Esophagus muscularis mucosa (tissue), 4 donors: Measurements from ENCODE around the gene SH3TC2.

Source experiments
- EP300 ChIP-seq: sonication (generic); formaldehyde crosslinking; IDR thresholded peaks from one replicate; pipeline ENCODE4 v1.6.1; 2017; ENCODE audit warnings: antibody characterized with exemption
- POLR2A ChIP-seq: fragments of 450-650 bp; IDR thresholded peaks from one replicate; pipeline ENCODE4 v1.6.1; 2017; ENCODE audit warnings: antibody characterized with exemption, moderate library complexity, mild to moderate bottlenecking, low read depth
- POLR2AphosphoS5 ChIP-seq, 2 donors: sonication (generic); formaldehyde crosslinking; IDR thresholded peaks; one replicate each; pipeline ENCODE4 v1.6.1; 2017; ENCODE audit warnings: antibody characterized with exemption in 2 of 2
- TF ChIP-seq, protein P1 (sequence below), 3 experiments: fragments of 200-600 bp in 2 of 3; fragments of 450-650 bp in 1 of 3; sonication (generic) in 2 of 3; IDR thresholded peaks; one replicate each; pipeline ENCODE4 v1.5.1; 2017 to 2019; ENCODE audit warnings: antibody characterized with exemption in 3 of 3, mild to moderate bottlenecking in 2 of 3, moderate library complexity in 1 of 3

DNA sequence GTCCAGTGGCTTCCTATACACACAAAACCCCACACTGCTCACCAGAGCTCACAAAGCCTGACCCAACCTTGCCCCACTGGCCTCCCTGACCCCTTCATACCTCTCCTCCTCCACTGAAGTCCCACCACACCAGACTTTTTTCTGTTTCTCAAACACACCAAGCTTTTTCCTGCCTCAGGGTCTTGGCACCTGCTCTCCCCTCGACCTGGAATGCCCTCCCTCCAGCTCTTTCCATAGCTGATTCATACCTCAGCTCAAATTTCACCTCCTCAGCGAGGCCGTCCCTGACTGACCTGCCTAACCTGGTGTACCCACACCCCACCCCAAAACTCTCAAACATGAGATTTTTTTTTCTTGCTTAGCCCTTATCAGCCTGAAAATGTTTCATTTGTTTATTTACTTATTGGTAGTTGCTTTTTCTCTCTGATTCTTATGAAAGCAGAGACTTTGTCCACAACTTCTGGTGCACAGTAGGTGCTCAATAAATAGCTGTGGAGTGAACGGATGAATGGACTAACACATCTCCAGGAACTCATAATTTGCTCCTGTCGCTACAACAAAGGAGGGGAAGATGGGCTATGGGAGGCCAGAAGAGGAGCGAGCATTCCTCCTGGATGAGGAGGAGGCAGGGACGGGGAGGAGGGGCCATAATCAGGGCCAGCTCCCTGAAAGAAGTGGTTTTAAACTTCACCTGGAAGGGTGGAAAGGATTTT, 84.3 kb downstream of the SH3TC2 start:
- TF ChIP-seq, protein P1, sequence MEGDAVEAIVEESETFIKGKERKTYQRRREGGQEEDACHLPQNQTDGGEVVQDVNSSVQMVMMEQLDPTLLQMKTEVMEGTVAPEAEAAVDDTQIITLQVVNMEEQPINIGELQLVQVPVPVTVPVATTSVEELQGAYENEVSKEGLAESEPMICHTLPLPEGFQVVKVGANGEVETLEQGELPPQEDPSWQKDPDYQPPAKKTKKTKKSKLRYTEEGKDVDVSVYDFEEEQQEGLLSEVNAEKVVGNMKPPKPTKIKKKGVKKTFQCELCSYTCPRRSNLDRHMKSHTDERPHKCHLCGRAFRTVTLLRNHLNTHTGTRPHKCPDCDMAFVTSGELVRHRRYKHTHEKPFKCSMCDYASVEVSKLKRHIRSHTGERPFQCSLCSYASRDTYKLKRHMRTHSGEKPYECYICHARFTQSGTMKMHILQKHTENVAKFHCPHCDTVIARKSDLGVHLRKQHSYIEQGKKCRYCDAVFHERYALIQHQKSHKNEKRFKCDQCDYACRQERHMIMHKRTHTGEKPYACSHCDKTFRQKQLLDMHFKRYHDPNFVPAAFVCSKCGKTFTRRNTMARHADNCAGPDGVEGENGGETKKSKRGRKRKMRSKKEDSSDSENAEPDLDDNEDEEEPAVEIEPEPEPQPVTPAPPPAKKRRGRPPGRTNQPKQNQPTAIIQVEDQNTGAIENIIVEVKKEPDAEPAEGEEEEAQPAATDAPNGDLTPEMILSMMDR (IDR thresholded peaks at IDR 0.05) = no peak
- TF ChIP-seq POLR2A (no peak), EP300 (no peak), POLR2AphosphoS5 (IDR thresholded peaks at IDR 0.05) (no peak)
